Activated CD4-positive, alpha-beta T cell treated with anti-CD3 and anti-CD28 coated beads for 4 hours (primary cell): ENCODE results near the gene MYO18A.
"Not testable (repeated sequence)": the region's sequence is repeated elsewhere in the genome, so short reads cannot be mapped to it uniquely, and the experiment has no call there.

Experiments used
- DNase-seq, 2 donors: peaks; one replicate each; pipeline ENCODE4 v3.0.0-alpha.2; 2020

MYO18A gene

GRCh38 chr17:29195465-29196081 lies 15.4 kb upstream of the MYO18A start:
- DNase-seq, result no peak

DNA sequence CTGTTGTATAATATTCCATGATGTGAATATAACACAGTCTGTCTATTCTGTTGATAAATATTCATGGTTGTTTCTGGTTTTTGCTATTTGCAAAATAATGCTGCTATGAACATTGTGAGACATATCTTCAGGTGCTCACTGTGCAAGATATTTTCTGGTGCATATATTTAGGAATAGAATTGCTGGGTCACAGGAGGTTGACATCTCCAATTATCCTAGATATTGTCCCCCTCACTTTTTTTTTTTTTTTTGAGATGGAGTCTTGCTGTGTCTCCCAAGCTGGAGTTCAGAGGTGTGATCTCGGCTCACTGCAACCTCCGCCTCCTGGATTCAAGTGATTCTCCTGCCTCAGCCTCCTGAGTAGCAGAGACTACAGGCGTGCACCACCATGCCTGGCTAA lies 14.5 kb upstream of the MYO18A start:
- DNase-seq, result no peak

- no peak for DNase-seq
Measured at GRCh38 chr17:29193146-29193545, 12.9 kb upstream of the MYO18A start.

- DNase-seq, result no peak
Measured at GRCh38 chr17:29190592-29191207, 10.5 kb upstream of the MYO18A start.

DNA sequence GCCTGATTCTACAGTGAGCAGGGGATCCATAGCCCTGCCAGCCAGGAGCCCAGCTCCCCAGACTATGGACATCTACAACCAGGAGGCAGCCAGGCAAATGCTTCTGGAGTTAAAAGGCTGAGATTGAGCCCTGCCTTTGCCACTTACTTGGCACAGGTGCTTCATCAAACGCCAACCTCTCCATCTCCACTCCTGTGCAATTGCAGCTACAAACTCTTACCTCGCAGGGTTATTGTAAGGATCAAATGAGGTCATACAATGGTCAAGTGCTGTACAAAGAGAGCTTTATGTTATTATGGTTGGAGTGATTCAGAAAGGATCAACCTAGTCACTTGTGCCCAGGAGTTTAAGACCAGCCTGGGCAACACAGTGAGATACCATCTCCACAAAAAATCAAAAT lies 9.8 kb upstream of the MYO18A start:
- DNase-seq, result no peak

- DNase-seq, result no peak
Measured at GRCh38 chr17:29189355-29189754, 9.2 kb upstream of the MYO18A start.

DNA sequence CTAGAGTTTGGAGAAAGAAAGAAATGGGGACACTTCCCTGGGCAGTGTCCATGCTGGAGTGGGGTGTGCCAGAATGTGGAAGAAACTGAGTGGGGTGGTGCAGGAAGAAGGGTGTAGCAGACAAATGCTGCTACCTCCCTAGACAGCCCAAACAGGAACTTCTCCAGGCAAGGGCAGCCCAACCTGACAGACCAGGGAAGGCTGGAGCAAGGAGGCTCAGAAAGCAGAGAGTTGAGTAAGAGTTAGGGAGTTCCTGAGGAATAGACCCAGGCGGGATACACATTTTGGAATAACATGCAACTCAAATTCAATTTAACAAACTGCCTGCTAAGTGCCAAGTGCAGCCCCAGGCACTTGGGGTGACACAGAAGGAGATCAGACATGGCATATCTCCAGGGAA lies 1.0 kb upstream of the MYO18A start:
- no peak for DNase-seq

DNA sequence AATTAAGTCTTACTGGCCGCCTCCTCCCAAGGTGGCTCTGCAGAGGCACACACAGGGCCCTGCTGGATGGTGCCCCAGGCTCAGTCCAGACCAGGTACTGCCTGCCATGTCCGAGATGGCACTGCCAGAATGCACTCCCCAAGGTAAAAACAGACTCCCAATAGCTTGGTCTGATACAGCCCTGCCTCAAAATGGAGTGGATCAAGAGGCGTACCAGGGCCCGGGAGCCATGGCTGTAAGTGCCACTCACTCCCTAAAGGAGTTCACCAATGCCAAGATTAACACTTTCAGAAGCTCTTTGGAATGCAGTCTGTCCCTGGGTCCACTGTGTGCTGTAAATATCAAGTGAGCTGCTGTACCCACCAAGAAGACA lies 576 bp upstream of the MYO18A start:
- DNase-seq, result no peak

GRCh38 chr17:29179232-29180033 lies 765 bp downstream of the MYO18A start:
- no peak for DNase-seq

DNA sequence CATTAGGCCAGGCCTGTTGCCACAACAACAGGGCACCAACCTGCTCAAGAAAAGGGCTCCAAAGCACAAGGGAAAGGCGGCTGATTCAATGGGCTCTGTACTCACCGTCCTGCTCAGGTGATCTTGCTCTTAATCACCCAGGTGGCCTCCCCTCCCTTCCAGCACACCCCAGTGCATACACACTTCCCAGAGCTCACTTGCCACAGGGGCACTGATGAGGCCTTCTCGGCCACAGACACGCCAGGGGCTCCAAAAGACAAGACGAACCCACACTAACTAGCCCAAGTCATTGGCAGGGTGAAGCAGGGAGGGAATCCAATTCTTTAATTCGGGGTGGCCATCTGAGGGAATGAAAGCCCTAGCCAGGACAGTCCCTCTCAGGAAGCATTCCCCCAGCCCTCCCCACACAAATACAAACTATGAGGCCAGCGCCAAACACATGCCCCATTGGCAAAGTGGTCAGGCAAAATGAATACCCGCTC lies 1.4 kb downstream of the MYO18A start:
- DNase-seq, result no peak

DNA sequence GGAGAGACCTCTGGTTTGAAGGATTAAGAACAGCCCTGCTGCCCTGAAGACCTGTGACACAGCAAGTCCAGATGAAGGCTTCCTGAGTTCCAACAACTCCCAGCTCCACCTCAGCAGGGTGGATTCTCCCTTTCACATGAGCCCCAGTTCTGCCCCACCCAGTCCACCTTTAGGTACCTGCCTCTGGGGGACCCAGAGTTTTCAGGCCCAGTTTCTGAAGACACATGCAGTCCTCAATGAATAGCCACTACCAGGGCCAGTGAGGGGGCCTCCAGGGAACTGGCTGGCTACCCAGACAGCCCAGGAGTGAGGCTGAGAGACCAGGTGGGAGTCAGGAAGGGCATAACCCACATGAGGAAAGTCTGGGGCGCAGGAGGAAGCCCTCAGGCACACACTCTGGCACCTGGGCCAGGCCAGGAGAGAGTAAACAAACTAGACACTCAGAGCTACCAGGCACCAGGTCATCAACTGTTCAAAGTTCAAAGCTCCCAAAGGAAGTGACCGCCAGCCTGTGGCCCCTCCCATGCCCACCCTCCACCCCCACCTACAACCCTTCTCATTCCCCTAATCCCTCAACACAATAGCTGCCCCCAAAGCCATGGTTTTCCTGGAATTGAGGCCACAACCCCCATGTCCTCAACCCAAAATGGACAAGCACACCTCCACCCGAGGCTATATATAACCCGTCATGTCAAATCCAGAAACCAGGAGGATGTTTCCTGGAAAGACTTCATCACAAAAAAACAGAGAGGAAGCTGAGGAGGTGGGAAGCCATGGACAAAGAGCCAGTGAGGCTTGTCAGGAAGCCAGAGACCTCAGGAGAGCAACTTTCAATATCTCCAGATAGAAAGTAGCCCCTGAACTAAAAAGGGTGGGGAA lies 2.1 kb downstream of the MYO18A start:
- no peak for DNase-seq

GRCh38 chr17:29177541-29177870 lies 2.7 kb downstream of the MYO18A start:
- DNase-seq, result no peak

- peak; percentile 47 to 59 for DNase-seq
Measured at GRCh38 chr17:29176558-29177351, 3.4 kb downstream of the MYO18A start.

DNA sequence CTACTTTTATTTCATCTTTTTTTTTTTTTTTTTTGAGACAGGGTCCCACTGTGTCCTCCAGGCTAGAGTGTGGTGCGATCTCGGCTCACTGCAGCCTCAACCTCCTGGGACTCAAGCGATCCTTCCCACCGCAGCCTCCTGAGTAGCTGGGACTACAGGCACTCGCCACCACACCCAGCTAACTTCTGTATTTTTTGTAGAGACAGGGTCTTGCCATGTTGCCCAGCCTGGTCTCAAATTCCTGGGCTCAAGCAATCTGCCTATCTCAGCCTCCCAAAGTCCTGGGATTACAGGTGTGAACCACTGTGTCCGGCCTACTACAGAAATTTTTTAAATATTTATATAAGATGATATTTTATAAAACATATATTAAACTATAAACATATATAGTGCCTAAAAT lies 4.8 kb downstream of the MYO18A start:
- no peak for DNase-seq

DNA sequence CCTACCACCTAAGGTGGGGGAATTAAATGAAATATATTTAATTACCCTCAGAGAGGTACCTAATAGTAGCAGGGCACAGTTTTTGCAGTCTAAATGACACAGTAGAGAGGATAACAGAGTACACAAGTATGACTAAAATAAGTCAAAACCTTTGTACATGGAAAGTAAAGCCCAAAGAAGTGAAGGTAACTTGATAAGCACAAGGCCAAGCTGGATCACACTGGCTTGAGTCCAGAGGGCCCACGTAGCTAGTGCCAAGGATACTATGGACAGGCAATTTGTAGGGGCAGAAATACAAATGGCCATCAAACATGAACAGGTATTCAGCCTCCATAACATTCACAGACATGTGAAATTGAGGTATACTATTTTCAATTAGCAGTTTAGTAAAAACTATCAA lies 7.6 kb downstream of the MYO18A start:
- DNase-seq, result no peak

DNA sequence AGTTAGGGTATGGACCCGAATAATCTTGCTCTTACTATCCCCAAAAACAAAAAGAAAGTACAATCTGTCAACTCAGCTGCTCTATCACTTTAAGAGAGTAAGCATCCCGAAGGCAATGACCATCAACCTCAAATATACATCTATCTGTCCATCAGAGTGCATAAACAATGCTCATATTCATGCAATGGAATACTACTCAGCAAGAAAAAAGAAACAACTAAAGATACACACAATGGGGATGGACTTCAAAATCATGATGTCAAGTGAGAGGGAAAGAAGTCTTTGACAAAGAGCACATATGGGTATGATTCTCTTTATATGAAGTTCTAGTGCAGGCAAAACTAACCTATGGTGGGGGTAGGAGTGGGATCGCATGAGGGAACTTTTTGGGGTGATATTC lies 9.5 kb downstream of the MYO18A start:
- DNase-seq, result no peak

- no peak for DNase-seq
Measured at GRCh38 chr17:29169806-29170591, 10.2 kb downstream of the MYO18A start.

GRCh38 chr17:29168759-29169126 lies 11.5 kb downstream of the MYO18A start:
- DNase-seq, result not testable (repeated sequence)

- no peak for DNase-seq
Measured at GRCh38 chr17:29168079-29168758, 12.0 kb downstream of the MYO18A start.

DNA sequence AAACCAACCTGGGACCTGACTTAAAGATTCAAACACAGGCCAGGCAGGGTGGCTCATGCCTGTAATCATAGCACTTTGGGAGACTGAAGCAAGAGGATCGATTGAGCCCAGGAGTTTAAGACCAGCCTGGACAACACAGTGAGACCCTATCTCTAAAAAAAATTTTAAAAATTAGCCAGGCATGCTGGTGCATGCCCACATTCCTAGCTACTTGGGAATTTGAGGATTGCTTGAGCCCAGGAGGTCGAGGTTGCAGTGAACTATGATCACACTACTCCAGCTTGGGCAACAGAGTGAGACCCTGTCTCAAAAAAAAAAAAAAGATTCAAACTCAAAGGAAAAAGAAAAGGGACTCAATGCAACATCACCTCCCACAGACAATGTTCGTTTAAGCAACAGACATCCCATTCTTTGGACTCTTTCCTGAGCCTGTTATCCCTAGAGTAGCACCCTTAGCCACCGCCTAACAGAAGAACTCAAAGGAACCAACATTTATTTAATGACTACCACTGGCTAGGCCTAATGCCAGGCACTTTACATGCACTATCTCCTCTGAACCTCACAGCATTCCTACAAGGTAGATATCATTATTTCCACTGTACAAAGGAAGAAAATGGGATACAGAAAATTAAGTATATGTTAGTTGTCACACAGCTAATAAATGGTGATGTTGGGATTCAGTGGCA lies 12.7 kb downstream of the MYO18A start:
- no peak for DNase-seq
